ENCODE data around the gene ACTL7B. TPM values are rescaled to one million over a fixed set of nuclear protein-coding genes. Genes with fewer than 3 reads are reported as not detected.

The ACTL7B gene
- total and polyA plus RNA-seq, 2 of the 8 experiments (the other 6 are each of a cell fraction or from before 2014, with no cell fraction given) = not detected

GRCh38 chr9:108854641-108855528 is 901 bp downstream of the ACTL7B start:
- POLR2A ChIA-PET (ENCODE audit: partially characterized antibody) = interaction anchor here (0.6 kb wide), 1 partner anchor 213 kb away, joined by 4 read pairs; no protein-coding TSS in a partner anchor
- Histone ChIP-seq H2BK12ac (ENCODE audit: low read depth, low read length) (no peak overlapping the region), H3K79me2 (ENCODE audit: control insufficient read depth in 1 of 2, insufficient read depth in 2 of 2, low read length in 2 of 2) (no peaks in the 10 kb centered on the region), H2BK20ac (ENCODE audit: low read length) (no peak overlapping the region), H3K4me2 (ENCODE audit: insufficient read depth in 1 of 2, low read depth in 2 of 2, low read length in 2 of 2) (no peak overlapping the region), H3K23me2 (ENCODE audit: low read depth, low read length) (no peaks in the 10 kb centered on the region), H3K18ac (ENCODE audit: extremely low read depth, low read length) (no peak overlapping the region), H3K9me3 (ENCODE audit: insufficient read depth in 2 of 2, low read depth in 1 of 2, low read length in 1 of 2) (no peaks in the 10 kb centered on the region), H4K8ac (ENCODE audit: extremely low read depth, insufficient read depth, low read length) (peak overlapping the region; percentile 77), H3K27ac (ENCODE audit: low read depth, low read length) (no peak overlapping the region), H2AFZ (ENCODE audit: low read length) (no peak overlapping the region), H3K9ac (replicated peaks in 1 of 4; ENCODE audit: extremely low read depth in 1 of 4, low read depth in 3 of 4, low read length in 3 of 4) (no peak overlapping the region), H4K91ac (replicated peaks; ENCODE audit: insufficient read length, low read length) (no peak overlapping the region), H4K5ac (ENCODE audit: insufficient read length, low read depth, low read length) (no peak overlapping the region), H2AK5ac (ENCODE audit: low read depth, low read length) (no peak overlapping the region), H3K4ac (replicated peaks; ENCODE audit: insufficient read length, low read depth, low read length) (no peak overlapping the region), H2BK5ac (ENCODE audit: low read depth, low read length) (no peak overlapping the region), H2BK120ac (replicated peaks; ENCODE audit: low read depth, low read length) (no peak overlapping the region), H3K4me3 (ENCODE audit: extremely low read depth in 1 of 4, insufficient read depth in 2 of 4, low read depth in 3 of 4, low read length in 4 of 4) (no peak overlapping the region), H3K27me3 (replicated peaks in 1 of 4; ENCODE audit: control insufficient read depth in 3 of 4, extremely low read depth in 1 of 4, insufficient read depth in 3 of 4, low read length in 3 of 4) (no peaks in the 10 kb centered on the region), H3K56ac (replicated peaks; ENCODE audit: insufficient read length, low read depth, low read length) (no peak overlapping the region), H3K14ac (ENCODE audit: insufficient read length) (no peak overlapping the region), H4K20me1 (replicated peaks in 1 of 2; ENCODE audit: control insufficient read depth in 1 of 2, insufficient read depth in 2 of 2, low read length in 2 of 2) (no peaks in the 10 kb centered on the region), H3K4me1 (replicated peaks in 1 of 4; ENCODE audit: control insufficient read depth in 3 of 4, insufficient read depth in 4 of 4, low read length in 3 of 4) (no peaks in the 10 kb centered on the region), H2BK15ac (ENCODE audit: low read length) (no peak overlapping the region), H3K23ac (ENCODE audit: insufficient read length) (no peak overlapping the region), H3K36me3 (ENCODE audit: control insufficient read depth in 2 of 4, insufficient read depth in 4 of 4, low read length in 3 of 4) (no peaks in the 10 kb centered on the region), H3K79me1 (ENCODE audit: low read depth, low read length) (no peaks in the 10 kb centered on the region)
- no peak for DNase-seq (ENCODE audit: low read depth in 1 of 2, low spot score in 2 of 2)
- WGBS, 2 experiments (ENCODE audit: extremely low coverage in 1 of 2, insufficient coverage in 1 of 2, insufficient read length in 1 of 2, insufficient replicate concordance in 2 of 2, low coverage in 1 of 2, low lambda C conversion rate in 2 of 2, missing lambda C conversion rate in 1 of 2) = 91% methylated on average over 57 of the region's 59 CpGs; no CpG with 5 or more reads in 1 of the 2 experiments
- CTCF ChIA-PET (ENCODE audit: partially characterized antibody) = interaction anchor here (0.6 to 1.5 kb wide), 8 partner anchors 10 to 84 kb away, joined by 3 to 4 read pairs (median 3); no protein-coding TSS in a partner anchor
- no peak for FAIRE-seq
- no peak for TF ChIP-seq RBBP5 (IDR thresholded peaks at IDR 0.05; ENCODE audit: borderline replicate concordance, low read depth, low read length)
- no peak for TF ChIP-seq NANOG (IDR thresholded peaks at IDR 0.05; ENCODE audit: insufficient read depth, low read depth, low read length, poor library complexity, severe bottlenecking)
- no peak for TF ChIP-seq RFX5 (IDR thresholded peaks at IDR 0.05; ENCODE audit: borderline replicate concordance, low read depth, low read length)
- TF ChIP-seq CHD1 (IDR thresholded peaks at IDR 0.05; ENCODE audit: low read depth, low read length) = no peak
- TF ChIP-seq FOSL1 (IDR thresholded peaks at IDR 0.05; ENCODE audit: insufficient read depth, low read depth, low read length) = no peak
- no peak for TF ChIP-seq CBX8 (IDR thresholded peaks at IDR 0.05; ENCODE audit: borderline replicate concordance, low read depth, low read length)
- no peak for TF ChIP-seq JUND (IDR thresholded peaks at IDR 0.05; ENCODE audit: low read length)
- TF ChIP-seq JUN (IDR thresholded peaks at IDR 0.05; ENCODE audit: low read depth, low read length) = no peak
- TF ChIP-seq GTF2F1 (IDR thresholded peaks at IDR 0.05; ENCODE audit: borderline replicate concordance, low read depth, low read length) = no peak
- no peak for TF ChIP-seq TEAD4 (IDR thresholded peaks at IDR 0.05; ENCODE audit: low read depth, low read length)
- no peak for TF ChIP-seq POLR2A (IDR thresholded peaks at IDR 0.05; ENCODE audit: control extremely low read depth in 1 of 2, low read depth in 2 of 2, low read length in 2 of 2)
- TF ChIP-seq MAFK (IDR thresholded peaks at IDR 0.05; ENCODE audit: low read depth, low read length) = no peak
- TF ChIP-seq KDM5A (IDR thresholded peaks at IDR 0.05; ENCODE audit: low read length) = no peak
